Measurements from ENCODE around the gene DNAJC3. TPM values are rescaled to one million over a fixed set of nuclear protein-coding genes. Genes with fewer than 3 reads are reported as not detected.

Gene DNAJC3
- total and polyA plus RNA-seq, 2 of the 13 experiments (the other 11 are each of a cell fraction or from before 2014, with no cell fraction given): 10.4 to 48.2 TPM

DNA sequence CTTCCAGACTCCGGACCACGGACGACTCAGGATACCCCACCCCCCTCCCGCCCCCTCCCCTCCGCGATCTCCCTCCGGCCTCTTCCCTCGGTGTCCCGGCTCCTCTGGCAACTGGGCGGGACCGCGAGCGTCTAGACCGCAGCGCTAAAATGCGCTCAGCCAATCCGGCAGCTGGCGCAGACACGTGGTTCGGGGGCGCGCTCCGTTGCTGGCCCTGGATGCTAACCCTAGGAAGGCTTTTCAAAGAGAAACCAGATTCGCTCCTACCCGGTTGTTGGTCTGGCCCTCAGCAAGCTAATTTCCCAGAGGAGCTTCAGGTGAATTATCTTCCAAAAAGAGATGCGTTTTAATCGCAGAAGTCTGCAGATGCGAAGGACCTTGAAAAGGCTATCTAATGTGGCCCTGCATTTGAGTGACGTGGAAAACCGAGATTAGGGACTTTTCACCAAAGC is 32.3 kb upstream of the DNAJC3 start, which contains the start of gene DZIP1 (continued):
- TF ChIP-seq, protein P1, sequence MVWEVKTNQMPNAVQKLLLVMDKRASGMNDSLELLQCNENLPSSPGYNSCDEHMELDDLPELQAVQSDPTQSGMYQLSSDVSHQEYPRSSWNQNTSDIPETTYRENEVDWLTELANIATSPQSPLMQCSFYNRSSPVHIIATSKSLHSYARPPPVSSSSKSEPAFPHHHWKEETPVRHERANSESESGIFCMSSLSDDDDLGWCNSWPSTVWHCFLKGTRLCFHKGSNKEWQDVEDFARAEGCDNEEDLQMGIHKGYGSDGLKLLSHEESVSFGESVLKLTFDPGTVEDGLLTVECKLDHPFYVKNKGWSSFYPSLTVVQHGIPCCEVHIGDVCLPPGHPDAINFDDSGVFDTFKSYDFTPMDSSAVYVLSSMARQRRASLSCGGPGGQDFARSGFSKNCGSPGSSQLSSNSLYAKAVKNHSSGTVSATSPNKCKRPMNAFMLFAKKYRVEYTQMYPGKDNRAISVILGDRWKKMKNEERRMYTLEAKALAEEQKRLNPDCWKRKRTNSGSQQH (CRISPR knock-in tag; IDR thresholded peaks at IDR 0.05; ENCODE audit: low read depth): no peak
- TF ChIP-seq ZNF569 (CRISPR knock-in tag; IDR thresholded peaks at IDR 0.05; ENCODE audit: borderline replicate concordance) (no peak), KLF12 (CRISPR knock-in tag; IDR thresholded peaks at IDR 0.05; ENCODE audit: borderline replicate concordance) (no peak), BCLAF1 (IDR thresholded peaks at IDR 0.05) (no peak), CERS6 (CRISPR knock-in tag; IDR thresholded peaks at IDR 0.05) (no peak), HOXD1 (CRISPR knock-in tag; IDR thresholded peaks at IDR 0.05) (no peak), MBD4 (IDR thresholded peaks at IDR 0.05; ENCODE audit: borderline replicate concordance, low read length) (no peak), ZNF18 (CRISPR knock-in tag; IDR thresholded peaks at IDR 0.05; ENCODE audit: insufficient replicate concordance) (no peak), TEF (CRISPR knock-in tag; IDR thresholded peaks at IDR 0.05) (no peak), ELF4 (CRISPR knock-in tag; IDR thresholded peaks at IDR 0.05; ENCODE audit: borderline replicate concordance) (no peak), U2AF1 (optimal IDR thresholded peaks at IDR 0.05; ENCODE audit: low read depth, low read length) (no peak), ZNF556 (CRISPR knock-in tag; IDR thresholded peaks at IDR 0.05; ENCODE audit: borderline replicate concordance) (no peak), TGIF2 (CRISPR knock-in tag; IDR thresholded peaks at IDR 0.05) (0 out of 2 replicates have a peak, but pooled peaks have one; percentile 3)
- TF ChIP-seq, protein P2, sequence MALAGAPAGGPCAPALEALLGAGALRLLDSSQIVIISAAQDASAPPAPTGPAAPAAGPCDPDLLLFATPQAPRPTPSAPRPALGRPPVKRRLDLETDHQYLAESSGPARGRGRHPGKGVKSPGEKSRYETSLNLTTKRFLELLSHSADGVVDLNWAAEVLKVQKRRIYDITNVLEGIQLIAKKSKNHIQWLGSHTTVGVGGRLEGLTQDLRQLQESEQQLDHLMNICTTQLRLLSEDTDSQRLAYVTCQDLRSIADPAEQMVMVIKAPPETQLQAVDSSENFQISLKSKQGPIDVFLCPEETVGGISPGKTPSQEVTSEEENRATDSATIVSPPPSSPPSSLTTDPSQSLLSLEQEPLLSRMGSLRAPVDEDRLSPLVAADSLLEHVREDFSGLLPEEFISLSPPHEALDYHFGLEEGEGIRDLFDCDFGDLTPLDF (CRISPR knock-in tag; IDR thresholded peaks at IDR 0.05): no peak
- TF ChIP-seq, protein P3, sequence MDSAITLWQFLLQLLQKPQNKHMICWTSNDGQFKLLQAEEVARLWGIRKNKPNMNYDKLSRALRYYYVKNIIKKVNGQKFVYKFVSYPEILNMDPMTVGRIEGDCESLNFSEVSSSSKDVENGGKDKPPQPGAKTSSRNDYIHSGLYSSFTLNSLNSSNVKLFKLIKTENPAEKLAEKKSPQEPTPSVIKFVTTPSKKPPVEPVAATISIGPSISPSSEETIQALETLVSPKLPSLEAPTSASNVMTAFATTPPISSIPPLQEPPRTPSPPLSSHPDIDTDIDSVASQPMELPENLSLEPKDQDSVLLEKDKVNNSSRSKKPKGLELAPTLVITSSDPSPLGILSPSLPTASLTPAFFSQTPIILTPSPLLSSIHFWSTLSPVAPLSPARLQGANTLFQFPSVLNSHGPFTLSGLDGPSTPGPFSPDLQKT (CRISPR knock-in tag; IDR thresholded peaks at IDR 0.05; ENCODE audit: borderline replicate concordance): no peak
- TF ChIP-seq, protein P4, sequence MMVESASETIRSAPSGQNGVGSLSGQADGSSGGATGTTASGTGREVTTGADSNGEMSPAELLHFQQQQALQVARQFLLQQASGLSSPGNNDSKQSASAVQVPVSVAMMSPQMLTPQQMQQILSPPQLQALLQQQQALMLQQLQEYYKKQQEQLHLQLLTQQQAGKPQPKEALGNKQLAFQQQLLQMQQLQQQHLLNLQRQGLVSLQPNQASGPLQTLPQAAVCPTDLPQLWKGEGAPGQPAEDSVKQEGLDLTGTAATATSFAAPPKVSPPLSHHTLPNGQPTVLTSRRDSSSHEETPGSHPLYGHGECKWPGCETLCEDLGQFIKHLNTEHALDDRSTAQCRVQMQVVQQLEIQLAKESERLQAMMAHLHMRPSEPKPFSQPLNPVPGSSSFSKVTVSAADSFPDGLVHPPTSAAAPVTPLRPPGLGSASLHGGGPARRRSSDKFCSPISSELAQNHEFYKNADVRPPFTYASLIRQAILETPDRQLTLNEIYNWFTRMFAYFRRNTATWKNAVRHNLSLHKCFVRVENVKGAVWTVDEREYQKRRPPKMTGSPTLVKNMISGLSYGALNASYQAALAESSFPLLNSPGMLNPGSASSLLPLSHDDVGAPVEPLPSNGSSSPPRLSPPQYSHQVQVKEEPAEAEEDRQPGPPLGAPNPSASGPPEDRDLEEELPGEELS (CRISPR knock-in tag; IDR thresholded peaks at IDR 0.05): no peak
